Panc1 (cell line): ENCODE measurements around the gene SURF2. TPM values are rescaled to one million over a fixed set of nuclear protein-coding genes. Genes with fewer than 3 reads are reported as not detected.

Experiments used
- ATAC-seq: fragments of 200-7000 bp; cut with Tn5 transposase; 2 replicates; pipeline ENCODE4 v1.9.1; 2020; ENCODE audit warnings: mild to moderate bottlenecking, moderate library complexity
- BruUV-seq: library from RNA; stranded (reverse); fragments of 400-500 nt; replicated peaks from 2 replicates; lab custom pipeline; 2021; lab: Mats Ljungman, UMichigan
- CTCF ChIA-PET: fragments of 300-600 bp; sonication (Branson Sonifier 250); formaldehyde crosslinking; loops from one replicate; lab custom pipeline; 2022; ENCODE audit warnings: antibody characterized with exemption; lab: Charles Lee
- POLR2A ChIA-PET: fragments of 300-600 bp; sonication (Branson Sonifier 250); formaldehyde crosslinking; loops from one replicate; lab custom pipeline; 2022; ENCODE audit warnings: antibody characterized with exemption; lab: Charles Lee
- DNase-seq: peaks from one replicate; pipeline ENCODE4 v3.0.0-alpha.2; 2010; ENCODE audit warnings: low read depth, low spot score
- H3K27ac ChIP-seq: 2 replicates; pipeline ENCODE4 v1.5.1; 2011; ENCODE audit warnings: mild to moderate bottlenecking, low read length, inconsistent platforms
- H3K27me3 ChIP-seq: fragments of 200-500 bp; sonication (Bioruptor generic); 2 replicates; pipeline ENCODE4 v1.6.0; 2014; ENCODE audit warnings: low read length, inconsistent platforms; ENCODE audit not compliant: control insufficient read depth, insufficient read depth
- H3K36me3 ChIP-seq: fragments of 200-500 bp; sonication (Bioruptor generic); 2 replicates; pipeline ENCODE4 v1.5.1; 2014; ENCODE audit warnings: inconsistent platforms, mild to moderate bottlenecking, low read length, moderate library complexity; ENCODE audit not compliant: control insufficient read depth, insufficient read depth
- H3K4me1 ChIP-seq: 2 replicates; pipeline ENCODE4 v1.5.1; 2011; ENCODE audit warnings: inconsistent platforms, mild to moderate bottlenecking, low read length, moderate library complexity; ENCODE audit not compliant: control insufficient read depth, insufficient read depth
- H3K4me3 ChIP-seq, 2 experiments: 2 replicates each; pipeline ENCODE4 v1.5.1; 2011 to 2012; ENCODE audit warnings: low read depth in 2 of 2, low read length in 2 of 2, mild to moderate bottlenecking in 2 of 2, inconsistent platforms in 1 of 2, moderate library complexity in 1 of 2
- H3K9me3 ChIP-seq: fragments of 200-500 bp; sonication (Bioruptor generic); 2 replicates; pipeline ENCODE4 v1.5.1; 2014; ENCODE audit warnings: low read depth, mild to moderate bottlenecking, inconsistent platforms, low read length, moderate library complexity; ENCODE audit not compliant: control insufficient read depth, insufficient read depth
- CTCF ChIP-seq: fragments of 450-650 bp; IDR thresholded peaks from 2 replicates; pipeline ENCODE4 v1.5.1; 2017; ENCODE audit warnings: mild to moderate bottlenecking
- POLR2AphosphoS5 ChIP-seq: IDR thresholded peaks from 2 replicates; pipeline ENCODE4 v1.6.1; 2012; ENCODE audit warnings: mild to moderate bottlenecking, low read depth, low read length, moderate library complexity
- REST ChIP-seq, 2 experiments: IDR thresholded peaks; 2 replicates each; pipeline ENCODE4 v1.6.1; 2011 to 2012; ENCODE audit warnings: low read depth in 2 of 2, control low read depth in 1 of 2, low read length in 1 of 2, mild to moderate bottlenecking in 1 of 2, moderate library complexity in 1 of 2; ENCODE audit not compliant: insufficient read depth in 1 of 2
- SIN3A ChIP-seq: IDR thresholded peaks from 2 replicates; pipeline ENCODE4 v1.6.1; 2012; ENCODE audit warnings: low read depth, mild to moderate bottlenecking, low read length, moderate library complexity, borderline replicate concordance; ENCODE audit not compliant: insufficient read depth
- TCF7L2 ChIP-seq: IDR thresholded peaks from 2 replicates; pipeline ENCODE4 v1.6.1; 2011; ENCODE audit warnings: mild to moderate bottlenecking, low read depth, low read length, inconsistent platforms
- in situ Hi-C: cut with HindIII; loops from 2 replicates; pipeline ENCODE4 v1.10.0; 2016; ENCODE audit warnings: low sequenced_read_pairs, low pct_unique_long_range_greater_than_20kb
- intact Hi-C: fragments of 100-400 bp; cut with micrococcal nuclease; formaldehyde crosslinking; loops from one replicate; pipeline ENCODE4 v1.10.0; 2022; ENCODE audit not compliant: unreplicated experiment
- total RNA-seq: library from RNA; stranded (reverse); gene quantifications from one replicate; pipeline ENCODE4 v1.2.1, GENCODE V29; 2021; ENCODE audit not compliant: unreplicated experiment

The SURF2 gene
- total RNA-seq, 1 experiment from 2014 or later: 19.2 TPM

- no peak overlapping the region for H3K4me3 ChIP-seq
- intact Hi-C loops (no loop called here), in situ Hi-C loops (no loop called here)
- no peaks in the 10 kb centered on the region for H3K36me3 ChIP-seq
- ATAC-seq: no peak
- TF ChIP-seq CTCF (no peak), REST (IDR thresholded peaks at IDR 0.05; ENCODE audit: insufficient read depth in 1 of 2, low read depth in 2 of 2, low read length in 1 of 2) (no peak), TCF7L2 (no peak), POLR2AphosphoS5 (no peak)
- no peak overlapping the region for H3K27ac ChIP-seq
- ChIA-PET CTCF (no interaction called here), POLR2A (no interaction called here)
- no peaks in the 10 kb centered on the region for H3K27me3 ChIP-seq
- no peak for DNase-seq
- H3K4me1 ChIP-seq: no peaks in the 10 kb centered on the region
- H3K9me3 ChIP-seq: no peaks in the 10 kb centered on the region
- no TSS peak for BruUV-seq
Observed at GRCh38 chr9:133322701-133323100, 33.6 kb upstream of the SURF2 start.

- Histone ChIP-seq H3K9me3 (no peaks in the 10 kb centered on the region), H3K4me3 (no peak overlapping the region), H3K36me3 (no peaks in the 10 kb centered on the region), H3K27me3 (no peaks in the 10 kb centered on the region), H3K4me1 (no peaks in the 10 kb centered on the region), H3K27ac (no peak overlapping the region)
- TF ChIP-seq REST (IDR thresholded peaks at IDR 0.05; ENCODE audit: insufficient read depth in 1 of 2, low read depth in 2 of 2, low read length in 1 of 2): no peak
- TF ChIP-seq SIN3A: no peak
- TF ChIP-seq CTCF: no peak
- no peak for TF ChIP-seq POLR2AphosphoS5
- TF ChIP-seq TCF7L2: no peak
- no peak for DNase-seq
- no TSS peak for BruUV-seq
- in situ Hi-C loops: no loop called here
- POLR2A ChIA-PET: no interaction called here
- CTCF ChIA-PET: no interaction called here
- intact Hi-C loops: no loop called here
- no peak for ATAC-seq
Observed at GRCh38 chr9:133323211-133323610, 33.1 kb upstream of the SURF2 start.
